ENCODE measurements around the gene MAPK1IP1L. TPM values are rescaled to one million over a fixed set of nuclear protein-coding genes. Genes with fewer than 3 reads are reported as not detected.

Gene MAPK1IP1L
- total RNA-seq, 1 experiment from 2014 or later, result 97.9 TPM

GRCh38 chr14:55094292-55095157, 43.1 kb downstream of the MAPK1IP1L start:
- no peak overlapping the region for H3K4me3 Mint-ChIP-seq
- H3K9me3 Mint-ChIP-seq, result no peaks in the 10 kb centered on the region
- DNase-seq (ENCODE audit: low spot score), result no peak
- POLR2A ChIA-PET, result no interaction called here
- peaks cover 4% of the 10 kb centered on the region for H3K4me1 Mint-ChIP-seq
- no peaks in the 10 kb centered on the region for H3K36me3 Mint-ChIP-seq
- no peak for ATAC-seq
- H3K27me3 Mint-ChIP-seq (ENCODE audit: low read depth), result no peaks in the 10 kb centered on the region; the same call in 1 of the 2 replicates
- CTCF ChIA-PET, result interaction anchor here (0.5 to 4.3 kb wide), 4 partner anchors 8 to 44 kb away, joined by 3 to 18 read pairs (median 5); no protein-coding TSS in a partner anchor
- no peak overlapping the region for H3K27ac Mint-ChIP-seq
- TF ChIP-seq ZNF671 (CRISPR knock-in tag; IDR thresholded peaks at IDR 0.05) (no peak), MAX (CRISPR knock-in tag; IDR thresholded peaks at IDR 0.05) (no peak), NR3C1 (CRISPR knock-in tag; conservative IDR thresholded peaks at IDR 0.05; ENCODE audit: low read depth) (no peak), ERG (CRISPR knock-in tag; IDR thresholded peaks at IDR 0.05) (no peak), NR1H2 (CRISPR knock-in tag; IDR thresholded peaks at IDR 0.05) (no peak), ZBTB21 (CRISPR knock-in tag; IDR thresholded peaks at IDR 0.05; ENCODE audit: borderline replicate concordance) (no peak), HMGA2 (CRISPR knock-in tag; IDR thresholded peaks at IDR 0.05) (no peak), ATF1 (CRISPR knock-in tag; IDR thresholded peaks at IDR 0.05) (no peak)

GRCh38 chr14:55097881-55098560, 46.6 kb downstream of the MAPK1IP1L start:
- H3K4me3 Mint-ChIP-seq, result no peak overlapping the region
- H3K9me3 Mint-ChIP-seq, result no peaks in the 10 kb centered on the region
- CTCF ChIA-PET, result no interaction called here
- ATAC-seq, result no peak
- POLR2A ChIA-PET, result no interaction called here
- H3K27ac Mint-ChIP-seq, result no peak overlapping the region
- DNase-seq (ENCODE audit: low spot score), result no peak
- H3K4me1 Mint-ChIP-seq, result peaks cover 19% of the 10 kb centered on the region
- no peaks in the 10 kb centered on the region for H3K36me3 Mint-ChIP-seq
- H3K27me3 Mint-ChIP-seq (ENCODE audit: low read depth), result no peaks in the 10 kb centered on the region; the same call in 1 of the 2 replicates
- TF ChIP-seq GABPB1 (CRISPR knock-in tag; IDR thresholded peaks at IDR 0.05), result no peak
- no peak for TF ChIP-seq TCF7 (CRISPR knock-in tag; IDR thresholded peaks at IDR 0.05; ENCODE audit: low read depth)
- no peak for TF ChIP-seq PRRX2 (CRISPR knock-in tag; IDR thresholded peaks at IDR 0.05)
- TF ChIP-seq E2F1 (CRISPR knock-in tag; IDR thresholded peaks at IDR 0.05), result no peak
- no peak for TF ChIP-seq NR1H2 (CRISPR knock-in tag; IDR thresholded peaks at IDR 0.05)
- TF ChIP-seq USF1 (CRISPR knock-in tag; IDR thresholded peaks at IDR 0.05), result no peak
- TF ChIP-seq MYBL2 (CRISPR knock-in tag; IDR thresholded peaks at IDR 0.05), result no peak
- no peak for TF ChIP-seq ETV6 (CRISPR knock-in tag; IDR thresholded peaks at IDR 0.05)
- TF ChIP-seq ERG (CRISPR knock-in tag; IDR thresholded peaks at IDR 0.05), result no peak
- no peak for TF ChIP-seq NR3C1 (CRISPR knock-in tag; conservative IDR thresholded peaks at IDR 0.05; ENCODE audit: low read depth)
- TF ChIP-seq ZNF121 (CRISPR knock-in tag; IDR thresholded peaks at IDR 0.05), result no peak
- TF ChIP-seq CDX4 (CRISPR knock-in tag; IDR thresholded peaks at IDR 0.05; ENCODE audit: borderline replicate concordance), result no peak
- TF ChIP-seq CBFB (CRISPR knock-in tag; IDR thresholded peaks at IDR 0.05; ENCODE audit: low read depth), result no peak
- TF ChIP-seq ZNF219 (CRISPR knock-in tag; IDR thresholded peaks at IDR 0.05; ENCODE audit: borderline replicate concordance), result no peak
- no peak for TF ChIP-seq AFF4 (CRISPR knock-in tag; IDR thresholded peaks at IDR 0.05; ENCODE audit: borderline replicate concordance)
- TF ChIP-seq MLX (CRISPR knock-in tag; IDR thresholded peaks at IDR 0.05), result no peak
- TF ChIP-seq FOXJ3 (CRISPR knock-in tag; IDR thresholded peaks at IDR 0.05; ENCODE audit: borderline replicate concordance), result no peak
- TF ChIP-seq TEAD4 (CRISPR knock-in tag; IDR thresholded peaks at IDR 0.05), result no peak
